GM10248 (cell line): Measurements from ENCODE around the gene MDC1.
A peak's percentile ranks its signal among the peaks of the same experiment; 100 is the strongest.

Source experiments
- CTCF ChIA-PET: fragments of 300-600 bp; sonication (Branson Sonifier 250); formaldehyde crosslinking; extraction: SDS; loops from one replicate; lab custom pipeline; 2021; ENCODE audit warnings: antibody characterized with exemption; lab: Yijun Ruan, JAX
- POLR2A ChIA-PET: fragments of 350-650 bp; sonication (Branson Sonifier 250); formaldehyde crosslinking; extraction: SDS; loops from one replicate; lab custom pipeline; 2020; ENCODE audit warnings: antibody characterized with exemption; lab: Yijun Ruan, JAX
- DNase-seq: peaks from one replicate; pipeline ENCODE4 v3.0.0; 2012; ENCODE audit errors: extremely low spot score
- CTCF ChIP-seq: IDR thresholded peaks from 2 replicates; pipeline ENCODE4 v1.5.1; 2012; ENCODE audit warnings: mild to moderate bottlenecking, low read depth; ENCODE audit errors: extremely low read depth, missing control alignments, control extremely low read depth

MDC1 gene

GRCh38 chr6:30742316-30743098 is 25.4 kb upstream of the MDC1 start, which contains the start of gene FLOT1:
FLOT1 (minus strand) TSS chr6:30742687; CDS start chr6:30742189, 498 bp downstream.
- ChIA-PET POLR2A (interaction anchor here (0.7 kb wide), 1 partner anchor 12 kb away, joined by 3 read pairs; no protein-coding TSS in a partner anchor), CTCF (interaction anchor here (0.9 to 2.1 kb wide), 7 partner anchors 11 to 201 kb away, joined by 3 to 8 read pairs (median 4); no protein-coding TSS in a partner anchor)
- TF ChIP-seq CTCF, result no peak
- DNase-seq, result peak; percentile 94

- DNase-seq, result no peak
- POLR2A ChIA-PET, result interaction anchor here (0.7 kb wide), 1 partner anchor 11 kb away, joined by 3 read pairs; no protein-coding TSS in a partner anchor
- CTCF ChIA-PET, result interaction anchor here (0.9 to 1.5 kb wide), 4 partner anchors 11 to 200 kb away, joined by 3 to 6 read pairs (median 4); no protein-coding TSS in a partner anchor
- TF ChIP-seq CTCF, result no peak
Measured at GRCh38 chr6:30741789-30742315, 24.8 kb upstream of the MDC1 start.

- no peak for TF ChIP-seq CTCF
- ChIA-PET CTCF (interaction anchor here (0.8 to 2.4 kb wide), 7 partner anchors 10 to 346 kb away, joined by 3 to 18 read pairs (median 4); no protein-coding TSS in a partner anchor), POLR2A (interaction anchor here (0.6 kb wide), 1 partner anchor 610 kb away, joined by 3 read pairs; no protein-coding TSS in a partner anchor)
- no peak for DNase-seq
Measured at GRCh38 chr6:30741063-30741779, 24.1 kb upstream of the MDC1 start.

- CTCF ChIA-PET, result interaction anchor here (0.8 to 2.4 kb wide), 6 partner anchors 9 to 347 kb away, joined by 3 to 18 read pairs (median 3); no protein-coding TSS in a partner anchor
- POLR2A ChIA-PET, result interaction anchor here (0.6 kb wide), 1 partner anchor 610 kb away, joined by 3 read pairs; no protein-coding TSS in a partner anchor
- no peak for DNase-seq
- no peak for TF ChIP-seq CTCF
Measured at GRCh38 chr6:30740540-30740870, 23.4 kb upstream of the MDC1 start.

- no peak for TF ChIP-seq CTCF
- CTCF ChIA-PET, result interaction anchor here (0.7 to 30.8 kb wide), 8 partner anchors 13 to 73 kb away, joined by 3 to 776 read pairs (median 3); partner anchors contain the start of gene DHX16
- POLR2A ChIA-PET, result interaction anchor here (1.5 kb wide), 1 partner anchor 21 kb away, joined by 4 read pairs; the partner anchor contains the start of gene MDC1
- no peak for DNase-seq
Measured at GRCh38 chr6:30738532-30738931, 21.5 kb upstream of the MDC1 start.
